Fibroblast of the aortic adventitia (primary cell): Measurements from ENCODE around the gene MYL7. TPM values are rescaled to one million over a fixed set of nuclear protein-coding genes. Genes with fewer than 3 reads are reported as not detected.

Source experiments
- DNase-seq: peaks from one replicate; pipeline ENCODE4 v3.0.0-alpha.2; 2010; ENCODE audit warnings: low read depth
- H3K4me3 ChIP-seq: 2 replicates; pipeline ENCODE4 v1.5.1; 2011; ENCODE audit warnings: low read depth, mild to moderate bottlenecking, control low read depth, low read length, moderate library complexity
- total RNA-seq: library from RNA; depleted of rRNA; stranded (reverse); fragments of >200 nt; gene quantifications from 2 replicates; pipeline ENCODE4 v1.2.3, GENCODE V29; 2012; ENCODE audit warnings: low replicate concordance
- TF ChIP-seq, protein P1 (sequence below): IDR thresholded peaks from 2 replicates; pipeline ENCODE4 v1.5.1; 2011; ENCODE audit warnings: mild to moderate bottlenecking, low read length, control low read depth, inconsistent platforms; ENCODE audit not compliant: insufficient read depth

Gene MYL7
- total RNA-seq, 1 donor = not detected

DNA sequence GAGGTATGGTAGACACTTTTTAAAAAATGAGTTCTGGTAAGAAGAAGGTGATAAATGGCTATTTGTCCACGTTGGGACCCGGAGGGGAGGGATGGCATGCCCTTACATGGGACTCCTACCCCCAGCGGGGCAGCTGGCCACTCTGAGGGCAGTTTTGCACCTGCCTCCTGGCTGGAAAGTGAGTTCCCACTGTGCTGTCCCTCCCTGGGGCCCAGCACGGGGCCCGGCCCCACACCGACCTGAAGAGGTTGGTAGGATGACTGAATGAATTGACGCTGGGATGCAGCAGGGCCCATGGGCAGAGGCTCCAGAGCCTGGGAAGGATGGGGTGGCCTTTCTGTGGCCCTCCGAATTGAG lies 37.6 kb downstream of the MYL7 start:
- DNase-seq = no peak
- TF ChIP-seq, protein P1, sequence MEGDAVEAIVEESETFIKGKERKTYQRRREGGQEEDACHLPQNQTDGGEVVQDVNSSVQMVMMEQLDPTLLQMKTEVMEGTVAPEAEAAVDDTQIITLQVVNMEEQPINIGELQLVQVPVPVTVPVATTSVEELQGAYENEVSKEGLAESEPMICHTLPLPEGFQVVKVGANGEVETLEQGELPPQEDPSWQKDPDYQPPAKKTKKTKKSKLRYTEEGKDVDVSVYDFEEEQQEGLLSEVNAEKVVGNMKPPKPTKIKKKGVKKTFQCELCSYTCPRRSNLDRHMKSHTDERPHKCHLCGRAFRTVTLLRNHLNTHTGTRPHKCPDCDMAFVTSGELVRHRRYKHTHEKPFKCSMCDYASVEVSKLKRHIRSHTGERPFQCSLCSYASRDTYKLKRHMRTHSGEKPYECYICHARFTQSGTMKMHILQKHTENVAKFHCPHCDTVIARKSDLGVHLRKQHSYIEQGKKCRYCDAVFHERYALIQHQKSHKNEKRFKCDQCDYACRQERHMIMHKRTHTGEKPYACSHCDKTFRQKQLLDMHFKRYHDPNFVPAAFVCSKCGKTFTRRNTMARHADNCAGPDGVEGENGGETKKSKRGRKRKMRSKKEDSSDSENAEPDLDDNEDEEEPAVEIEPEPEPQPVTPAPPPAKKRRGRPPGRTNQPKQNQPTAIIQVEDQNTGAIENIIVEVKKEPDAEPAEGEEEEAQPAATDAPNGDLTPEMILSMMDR = no peak
- H3K4me3 ChIP-seq = no peak overlapping the region

DNA sequence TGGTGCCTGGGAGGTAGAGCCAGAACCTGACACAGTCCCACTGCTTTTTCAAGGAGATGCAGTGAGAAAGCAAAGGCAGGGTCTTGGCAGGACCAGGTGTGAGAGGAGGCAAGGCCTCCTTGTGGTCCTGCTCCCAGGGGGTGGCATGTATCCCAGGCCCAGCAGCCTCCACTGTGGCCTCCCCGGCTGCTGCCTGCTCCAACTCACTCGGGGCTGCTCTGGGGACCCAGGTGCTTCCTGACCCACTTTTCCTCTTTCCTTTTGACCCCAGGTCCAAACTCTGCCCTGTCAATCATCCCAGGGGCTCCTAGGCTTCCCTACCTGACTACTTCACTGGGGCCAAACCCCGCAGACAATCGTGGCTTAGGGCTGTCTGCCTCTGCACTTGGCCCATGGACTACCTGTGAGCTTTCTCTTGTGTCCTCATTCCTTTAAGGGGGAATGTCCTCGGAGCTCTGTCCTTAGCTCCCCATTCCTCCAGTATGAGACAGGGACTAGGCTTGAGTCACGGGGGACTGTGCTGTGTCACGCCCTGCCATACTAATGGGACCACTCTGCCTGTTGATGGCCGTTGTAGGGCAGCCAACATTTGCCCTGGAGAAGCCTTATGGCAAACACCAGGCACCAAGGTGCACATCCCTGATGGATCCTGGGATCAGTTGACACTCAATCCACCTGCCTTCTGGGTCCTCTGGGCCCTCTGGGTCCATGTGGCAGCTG lies 38.1 kb downstream of the MYL7 start:
- H3K4me3 ChIP-seq = no peak overlapping the region
- TF ChIP-seq, protein P1 = no peak
- no peak for DNase-seq

DNA sequence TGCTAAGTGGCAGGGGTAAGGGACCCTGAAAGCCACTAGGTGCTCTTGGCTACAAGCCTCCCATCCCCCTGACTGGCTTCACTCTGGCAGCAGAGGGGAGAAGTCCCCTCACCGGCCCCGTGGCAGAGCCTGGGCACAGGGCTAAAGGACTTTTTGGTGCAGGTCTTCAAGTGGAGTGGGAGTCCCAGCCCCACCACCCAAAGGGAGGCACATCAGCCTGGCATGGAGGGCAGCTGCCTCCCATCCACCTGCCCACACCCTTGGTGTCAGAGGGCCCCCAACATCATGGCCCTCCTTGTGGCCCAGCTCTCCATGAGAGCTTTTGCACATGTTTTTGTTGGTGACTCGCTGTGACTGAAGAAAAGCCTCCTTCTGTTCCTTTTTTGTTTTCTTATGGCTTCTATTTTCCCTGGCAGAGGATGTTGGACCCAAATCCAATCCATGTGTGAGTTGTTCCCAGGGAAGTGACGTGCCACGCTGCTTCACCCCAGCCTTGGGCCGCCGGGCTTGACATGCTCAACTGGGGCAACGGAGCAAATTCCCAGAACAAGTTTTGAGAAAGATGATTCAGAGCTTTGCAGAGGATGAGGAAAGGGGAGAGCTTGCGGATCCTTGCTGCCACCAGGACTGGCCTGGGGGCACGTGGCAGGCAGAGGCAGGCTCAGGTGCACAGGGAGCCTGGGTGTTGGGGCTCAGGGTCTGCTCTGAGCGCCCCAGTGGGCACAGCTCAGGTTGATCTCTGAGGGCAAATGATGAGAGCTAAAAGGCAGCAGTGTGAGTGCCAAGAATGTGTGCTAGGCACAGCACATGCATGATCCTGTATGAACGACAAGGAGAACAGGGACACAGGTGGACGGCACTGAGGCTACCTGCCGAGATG lies 38.9 kb downstream of the MYL7 start:
- DNase-seq = peak; percentile 86
- TF ChIP-seq, protein P1 = no peak
- no peak overlapping the region for H3K4me3 ChIP-seq

DNA sequence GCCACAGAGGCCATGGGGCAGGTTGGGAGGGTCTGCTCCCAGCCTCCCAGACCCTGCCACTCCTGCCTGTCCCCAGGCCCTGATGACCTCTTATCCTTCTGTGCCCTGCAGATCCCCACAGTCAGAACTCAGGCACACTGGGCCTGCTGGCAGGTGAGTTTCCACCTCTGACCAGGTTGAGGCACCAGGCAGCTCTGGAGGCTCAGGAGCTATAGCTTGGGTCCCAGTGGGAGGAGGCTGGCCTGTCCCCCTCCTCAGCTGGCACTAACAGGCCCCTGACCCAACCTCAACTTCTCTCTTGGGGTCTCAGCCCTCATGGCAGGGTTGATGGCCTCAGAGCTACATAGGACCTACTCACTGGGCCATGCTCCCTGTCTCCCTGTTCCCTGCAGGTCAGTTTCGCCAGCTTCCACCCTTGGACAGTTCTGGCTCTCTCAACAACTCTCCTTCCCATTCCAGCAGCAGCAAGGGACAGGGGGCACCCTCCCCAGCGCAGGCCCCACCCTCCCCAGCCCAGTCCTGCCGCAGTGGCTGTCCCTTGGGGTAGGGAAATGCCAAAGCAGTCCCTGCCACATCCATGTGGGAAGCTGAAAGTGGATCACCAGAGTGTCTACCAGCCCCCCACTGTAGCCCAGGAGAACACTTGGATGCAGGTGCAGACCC lies 39.7 kb downstream of the MYL7 start:
- no peak overlapping the region for H3K4me3 ChIP-seq
- TF ChIP-seq, protein P1 = no peak
- no peak for DNase-seq

DNA sequence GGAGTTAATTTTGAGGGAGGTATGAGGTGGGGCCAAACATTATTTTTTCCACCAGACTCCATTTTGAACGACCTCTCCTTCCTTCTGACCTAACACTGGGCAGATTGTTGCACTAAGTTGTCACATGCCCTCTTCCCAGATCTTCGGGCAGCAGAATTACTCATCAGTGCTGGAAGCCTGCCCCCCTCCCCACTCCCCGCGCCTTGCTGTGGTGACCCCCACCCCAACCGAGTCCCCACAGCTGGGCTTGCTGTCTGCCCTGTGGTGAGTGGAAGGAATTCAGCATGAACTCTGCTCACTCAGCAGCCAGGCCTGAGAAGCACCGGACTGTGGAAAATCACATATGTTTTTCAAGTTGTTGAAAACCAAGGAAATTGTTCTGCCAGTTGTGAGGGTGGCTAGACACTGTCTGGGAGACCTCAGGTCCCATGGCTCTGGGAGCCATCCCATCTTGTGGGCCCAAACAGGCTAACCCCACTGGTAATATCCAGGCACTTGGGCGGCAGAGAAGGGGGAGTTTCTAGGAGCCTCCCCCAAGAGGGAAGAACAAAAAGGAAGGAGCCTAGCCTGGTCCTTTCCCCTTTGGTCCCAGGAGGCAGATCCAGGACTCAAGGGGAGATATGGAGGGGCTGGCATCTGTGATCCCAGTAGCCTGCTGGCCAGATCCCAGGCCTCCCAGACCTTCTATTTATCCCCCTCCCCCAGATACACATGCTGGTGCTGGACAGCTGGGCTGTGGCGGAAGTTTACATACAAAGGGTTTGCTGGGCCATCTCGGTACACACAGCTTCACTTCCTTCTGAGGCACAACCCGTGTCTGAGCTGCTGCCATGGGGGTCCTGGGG lies 40.5 kb downstream of the MYL7 start:
- peak; percentile 69 for DNase-seq
- TF ChIP-seq, protein P1 = no peak
- H3K4me3 ChIP-seq = no peak overlapping the region

DNA sequence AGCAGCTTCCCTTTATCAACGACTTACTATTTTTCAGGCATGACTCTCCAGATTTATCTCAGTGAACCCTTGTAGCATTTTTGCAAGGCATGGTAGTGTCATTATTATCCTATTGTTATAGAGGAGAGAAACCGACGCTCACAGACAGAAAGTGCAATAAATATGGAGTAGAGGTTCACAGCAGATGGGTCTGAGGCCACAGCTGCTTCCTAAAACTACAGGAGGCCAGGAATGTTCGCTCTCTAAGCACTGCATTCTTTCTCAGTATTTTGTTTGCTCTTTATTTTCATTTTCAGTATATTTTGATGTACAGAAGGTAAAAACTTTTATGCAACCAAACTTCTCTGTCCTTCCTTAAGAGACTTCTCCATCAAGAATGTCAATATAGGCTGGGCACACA lies 41.5 kb downstream of the MYL7 start:
- TF ChIP-seq, protein P1 = no peak

More for the DNA sequence above, 41.5 kb downstream of the MYL7 start:
- DNase-seq = no peak
- H3K4me3 ChIP-seq = no peak overlapping the region
